ENCODE data around the gene HTT. TPM values are rescaled to one million over a fixed set of nuclear protein-coding genes. Genes with fewer than 3 reads are reported as not detected.
A peak's percentile ranks its signal among the peaks of the same experiment; 100 is the strongest.

HTT gene
- total RNA-seq, 2 experiments from 2014 or later = 56.9 to 62.6 TPM

DNA sequence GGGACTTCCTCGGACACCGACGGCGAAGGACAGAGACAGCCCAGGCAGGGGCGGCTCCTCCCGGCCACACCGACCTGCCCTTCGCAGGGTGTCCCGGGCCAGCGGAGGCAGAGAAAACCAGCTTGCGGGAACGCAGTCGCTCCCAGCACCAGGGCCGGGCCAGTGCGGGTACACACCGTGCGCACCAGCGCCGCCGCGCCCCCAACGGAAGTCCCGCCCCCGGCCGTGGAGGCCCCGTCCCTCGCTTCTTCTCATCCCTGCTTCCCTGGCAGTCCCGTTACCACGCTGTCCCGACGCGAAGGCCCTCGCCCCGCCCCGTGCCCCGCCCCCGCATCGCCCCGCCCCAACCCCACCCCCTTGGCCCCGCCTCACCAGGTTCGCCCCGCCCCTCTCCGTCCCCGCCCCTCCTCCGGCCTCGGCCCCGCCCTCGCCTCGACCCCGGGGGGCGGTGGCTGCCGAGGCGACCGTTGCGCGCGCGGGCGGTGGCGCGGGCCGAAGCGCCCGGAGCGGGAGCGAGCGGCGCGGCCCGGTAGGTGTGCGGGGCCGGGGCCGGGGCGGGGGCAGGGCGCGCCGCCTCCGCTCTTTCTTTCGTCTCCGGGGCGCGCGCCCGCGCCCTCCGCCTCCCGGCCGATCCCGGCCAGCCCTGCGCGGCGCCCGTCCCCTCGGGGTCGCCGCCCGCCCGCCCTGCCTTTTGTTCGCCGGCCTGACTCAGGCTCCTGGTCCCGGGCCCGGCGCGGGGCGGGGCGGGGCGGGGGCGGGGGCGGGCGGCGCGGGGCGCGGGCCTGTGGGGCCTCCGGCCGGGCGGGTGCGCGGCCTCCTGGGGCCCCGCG is 218.3 kb downstream of the HTT start, which contains the start of gene RGS12:
Gene RGS12 (plus strand): TSS at position 451 of the 830 bp plus-strand sequence. CDS start 23,150 bp downstream, outside the sequence.
- H3K36me3 Mint-ChIP-seq (ENCODE audit: low read depth) = peaks cover 5% of the 10 kb centered on the region
- no peaks in the 10 kb centered on the region for H3K9me3 Mint-ChIP-seq
- ChIA-PET CTCF (interaction anchor here (1.1 kb wide), 1 partner anchor 10 kb away, joined by 3 read pairs; no protein-coding TSS in a partner anchor), POLR2A (interaction anchor here (0.7 to 1.3 kb wide), 4 partner anchors 10 to 96 kb away, joined by 3 to 7 read pairs (median 3); no protein-coding TSS in a partner anchor)
- H3K27me3 ChIP-seq (ENCODE audit: control insufficient read depth in 1 of 2, insufficient read depth in 2 of 2, low read length in 2 of 2) = peaks cover 0 to 8% of the 10 kb centered on the region in 2 experiments
- peak; percentile 71 to 92 (median 82) for DNase-seq
- peaks cover 0 to 8% of the 10 kb centered on the region in 2 experiments for H3K9me3 ChIP-seq (ENCODE audit: control insufficient read depth in 1 of 2, insufficient read depth in 1 of 2, low read length in 2 of 2)
- H3K4me1 Mint-ChIP-seq (ENCODE audit: low read depth) = peaks cover 51% of the 10 kb centered on the region
- TF ChIP-seq, protein P1, sequence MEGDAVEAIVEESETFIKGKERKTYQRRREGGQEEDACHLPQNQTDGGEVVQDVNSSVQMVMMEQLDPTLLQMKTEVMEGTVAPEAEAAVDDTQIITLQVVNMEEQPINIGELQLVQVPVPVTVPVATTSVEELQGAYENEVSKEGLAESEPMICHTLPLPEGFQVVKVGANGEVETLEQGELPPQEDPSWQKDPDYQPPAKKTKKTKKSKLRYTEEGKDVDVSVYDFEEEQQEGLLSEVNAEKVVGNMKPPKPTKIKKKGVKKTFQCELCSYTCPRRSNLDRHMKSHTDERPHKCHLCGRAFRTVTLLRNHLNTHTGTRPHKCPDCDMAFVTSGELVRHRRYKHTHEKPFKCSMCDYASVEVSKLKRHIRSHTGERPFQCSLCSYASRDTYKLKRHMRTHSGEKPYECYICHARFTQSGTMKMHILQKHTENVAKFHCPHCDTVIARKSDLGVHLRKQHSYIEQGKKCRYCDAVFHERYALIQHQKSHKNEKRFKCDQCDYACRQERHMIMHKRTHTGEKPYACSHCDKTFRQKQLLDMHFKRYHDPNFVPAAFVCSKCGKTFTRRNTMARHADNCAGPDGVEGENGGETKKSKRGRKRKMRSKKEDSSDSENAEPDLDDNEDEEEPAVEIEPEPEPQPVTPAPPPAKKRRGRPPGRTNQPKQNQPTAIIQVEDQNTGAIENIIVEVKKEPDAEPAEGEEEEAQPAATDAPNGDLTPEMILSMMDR (IDR thresholded peaks at IDR 0.05) = no peak
- no peak within 1 kb of the TSS for H3K27ac ChIP-seq (ENCODE audit: low read depth in 1 of 2, low read length in 2 of 2)
- H3K4me3 ChIP-seq (ENCODE audit: low read length) = peak within 1 kb of the TSS; percentile 79
- peak within 1 kb of the TSS; percentile 95 for H3K4me3 Mint-ChIP-seq
- intact Hi-C loops (cut with DNase I, micrococcal nuclease) = loop anchor here (1.0 to 10.0 kb wide), 5 partner anchors 10 to 662 kb away; partner anchors contain the start of genes GRK4 (in 1 of the 2), HTT (in 1 of the 2), HTT-AS (in 1 of the 2) and NOP14 (in 1 of the 2)
- H3K27me3 Mint-ChIP-seq = peaks cover 10% of the 10 kb centered on the region
- peak within 1 kb of the TSS; percentile 78 for H3K27ac Mint-ChIP-seq
- H3K4me1 ChIP-seq (ENCODE audit: insufficient read depth, low read length) = peaks cover 29% of the 10 kb centered on the region
- H3K36me3 ChIP-seq (ENCODE audit: insufficient read depth, low read length) = no peaks in the 10 kb centered on the region
- ATAC-seq (ENCODE audit: poor library complexity) = peak; percentile 85

Other genes starting within 250 kb of the HTT start
- 100 to 1,000 TPM; 153 TPM for gene ADD1, start 230.8 kb upstream of the HTT start, total RNA-seq
- gene NOP14, start 111.3 kb upstream of the HTT start, total RNA-seq = 10 to 100 TPM; 21.8 TPM
- gene GRK4, start 111.1 kb upstream of the HTT start, total RNA-seq = 1 to 10 TPM; 1.2 to 1.8 TPM
- gene HTT-AS, start 143 bp upstream of the HTT start, total RNA-seq = not detected
- under 1 TPM; 0.67 to 0.74 TPM for gene MSANTD1, start 174.5 kb downstream of the HTT start, total RNA-seq
- gene RGS12, start 218.3 kb downstream of the HTT start, total RNA-seq = 10 to 100 TPM; 14.1 to 16.9 TPM